Ascending aorta (tissue), 2 donors: Measurements from ENCODE around the gene MRPS31. TPM values are rescaled to one million over a fixed set of nuclear protein-coding genes. Genes with fewer than 3 reads are reported as not detected.

ENCODE experiments used
- DNase-seq, 2 donors: peaks; one replicate each; pipeline ENCODE4 v3.0.0-alpha.2; 2019; ENCODE audit warnings: low spot score in 2 of 2
- H3K27ac ChIP-seq, 2 donors: fragments of 200-600 bp; sonication (generic); one replicate each; pipeline ENCODE4 v1.5.1; 2016 to 2017; ENCODE audit warnings: mild to moderate bottlenecking in 1 of 2
- H3K27me3 ChIP-seq: fragments of 200-600 bp; sonication (generic); one replicate; pipeline ENCODE4 v1.5.1; 2017
- H3K36me3 ChIP-seq, 2 donors: fragments of 200-600 bp; sonication (generic); one replicate each; pipeline ENCODE4 v1.5.1; 2016
- H3K4me1 ChIP-seq, 2 donors: fragments of 200-600 bp; sonication (generic); one replicate each; pipeline ENCODE4 v1.5.1; 2016 to 2017; ENCODE audit warnings: mild to moderate bottlenecking in 1 of 2
- H3K4me3 ChIP-seq, 2 donors: fragments of 200-600 bp; sonication (generic); one replicate each; pipeline ENCODE4 v1.5.1; 2016 to 2017; ENCODE audit warnings: mild to moderate bottlenecking in 1 of 2
- H3K9me3 ChIP-seq, 2 donors: fragments of 200-600 bp; sonication (generic); one replicate each; pipeline ENCODE4 v1.5.1; 2016
- intact Hi-C: fragments of 100-400 bp; cut with DNase I; formaldehyde crosslinking; loops from one replicate; pipeline ENCODE4 v1.15.1; 2023
- total RNA-seq: library from RNA; depleted of rRNA; stranded (reverse); fragments of >200 nt; gene quantifications from one replicate; pipeline ENCODE4 v1.1.0, GENCODE V29; 2016
- TF ChIP-seq, protein P1 (sequence below), 3 experiments: fragments of 200-600 bp in 2 of 3; fragments of 450-650 bp in 1 of 3; sonication (generic) in 2 of 3; IDR thresholded peaks; one replicate each; pipeline ENCODE4 v1.5.1; 2016 to 2019; ENCODE audit warnings: antibody characterized with exemption in 3 of 3, mild to moderate bottlenecking in 1 of 3, moderate library complexity in 1 of 3

MRPS31 gene
- total RNA-seq, 1 donor from 2014 or later, result 22.8 TPM

DNA sequence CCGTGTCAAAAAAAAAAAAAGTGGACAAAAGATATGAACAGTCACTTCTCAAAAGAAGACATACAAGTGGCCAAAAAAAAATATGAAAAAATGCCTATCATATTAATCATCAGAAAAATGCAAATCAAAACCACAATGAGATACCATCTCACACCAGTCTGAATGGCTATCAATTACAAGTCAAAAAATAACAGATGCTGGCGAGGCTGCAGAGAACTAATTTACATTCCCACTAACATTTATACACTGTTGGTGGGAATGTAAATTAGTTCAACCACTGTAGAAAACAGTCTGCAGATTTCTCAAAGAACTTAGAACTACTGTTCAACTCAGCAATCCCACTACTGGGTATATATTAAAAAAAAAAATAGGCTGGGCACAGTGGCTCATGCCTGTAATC lies 78.0 kb downstream of the MRPS31 start:
- intact Hi-C loops, result no loop called here
- DNase-seq, result no peak
- no peak overlapping the region for H3K27ac ChIP-seq
- H3K9me3 ChIP-seq, result no peaks in the 10 kb centered on the region
- H3K4me1 ChIP-seq, result no peaks in the 10 kb centered on the region
- H3K36me3 ChIP-seq, result no peaks in the 10 kb centered on the region
- TF ChIP-seq, protein P1, sequence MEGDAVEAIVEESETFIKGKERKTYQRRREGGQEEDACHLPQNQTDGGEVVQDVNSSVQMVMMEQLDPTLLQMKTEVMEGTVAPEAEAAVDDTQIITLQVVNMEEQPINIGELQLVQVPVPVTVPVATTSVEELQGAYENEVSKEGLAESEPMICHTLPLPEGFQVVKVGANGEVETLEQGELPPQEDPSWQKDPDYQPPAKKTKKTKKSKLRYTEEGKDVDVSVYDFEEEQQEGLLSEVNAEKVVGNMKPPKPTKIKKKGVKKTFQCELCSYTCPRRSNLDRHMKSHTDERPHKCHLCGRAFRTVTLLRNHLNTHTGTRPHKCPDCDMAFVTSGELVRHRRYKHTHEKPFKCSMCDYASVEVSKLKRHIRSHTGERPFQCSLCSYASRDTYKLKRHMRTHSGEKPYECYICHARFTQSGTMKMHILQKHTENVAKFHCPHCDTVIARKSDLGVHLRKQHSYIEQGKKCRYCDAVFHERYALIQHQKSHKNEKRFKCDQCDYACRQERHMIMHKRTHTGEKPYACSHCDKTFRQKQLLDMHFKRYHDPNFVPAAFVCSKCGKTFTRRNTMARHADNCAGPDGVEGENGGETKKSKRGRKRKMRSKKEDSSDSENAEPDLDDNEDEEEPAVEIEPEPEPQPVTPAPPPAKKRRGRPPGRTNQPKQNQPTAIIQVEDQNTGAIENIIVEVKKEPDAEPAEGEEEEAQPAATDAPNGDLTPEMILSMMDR (IDR thresholded peaks at IDR 0.05), result no peak
- no peaks in the 10 kb centered on the region for H3K27me3 ChIP-seq
- H3K4me3 ChIP-seq, result no peak overlapping the region

DNA sequence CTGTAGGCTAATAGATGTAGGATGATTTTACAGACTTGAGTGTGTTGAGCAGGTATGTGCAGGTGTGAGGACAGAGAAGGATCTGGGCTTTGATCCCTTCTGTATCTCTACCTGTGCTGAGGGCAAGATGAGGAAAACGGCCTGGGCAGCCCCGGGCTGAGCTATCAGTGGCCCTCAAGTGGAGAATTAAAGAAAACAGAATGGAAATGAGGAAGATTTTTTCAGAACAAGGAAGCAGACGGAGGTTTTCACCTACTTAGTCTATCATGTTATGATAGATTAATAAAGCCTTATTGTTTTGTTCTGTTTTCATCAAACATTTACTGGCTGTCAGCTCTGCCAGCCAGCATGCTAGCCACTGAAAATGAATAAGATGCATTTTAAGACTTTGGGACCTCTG lies 82.2 kb downstream of the MRPS31 start:
- TF ChIP-seq, protein P1 (IDR thresholded peaks at IDR 0.05), result no peak
- no peak for DNase-seq
- Histone ChIP-seq H3K27ac (no peak overlapping the region), H3K4me3 (no peak overlapping the region), H3K9me3 (no peaks in the 10 kb centered on the region), H3K4me1 (no peaks in the 10 kb centered on the region), H3K27me3 (no peaks in the 10 kb centered on the region), H3K36me3 (no peaks in the 10 kb centered on the region)
- intact Hi-C loops, result no loop called here

- no peaks in the 10 kb centered on the region for H3K9me3 ChIP-seq
- H3K4me1 ChIP-seq, result peaks cover 0 to 10% of the 10 kb centered on the region in 2 donors
- intact Hi-C loops, result loop anchor here (1.0 to 2.0 kb wide), 3 partner anchors 613 to 998 kb away; no protein-coding TSS in a partner anchor
- no peaks in the 10 kb centered on the region for H3K27me3 ChIP-seq
- TF ChIP-seq, protein P1 (IDR thresholded peaks at IDR 0.05), result peak; percentile 55 to 77 (median 61)
- no peak overlapping the region for H3K27ac ChIP-seq
- no peaks in the 10 kb centered on the region for H3K36me3 ChIP-seq
- no peak for DNase-seq
- H3K4me3 ChIP-seq, result no peak overlapping the region
Observed at GRCh38 chr13:40682449-40683240, 88.3 kb downstream of the MRPS31 start.

- H3K27ac ChIP-seq, result no peak overlapping the region
- H3K27me3 ChIP-seq, result no peaks in the 10 kb centered on the region
- H3K36me3 ChIP-seq, result no peaks in the 10 kb centered on the region
- H3K4me1 ChIP-seq, result peaks cover 0 to 10% of the 10 kb centered on the region in 2 donors
- DNase-seq, result no peak
- no peaks in the 10 kb centered on the region for H3K9me3 ChIP-seq
- TF ChIP-seq, protein P1 (IDR thresholded peaks at IDR 0.05), result no peak
- intact Hi-C loops, result loop anchor here (1.0 to 2.0 kb wide), 2 partner anchors 612 to 997 kb away; no protein-coding TSS in a partner anchor
- H3K4me3 ChIP-seq, result no peak overlapping the region
Observed at GRCh38 chr13:40681341-40682146, 89.4 kb downstream of the MRPS31 start.

DNA sequence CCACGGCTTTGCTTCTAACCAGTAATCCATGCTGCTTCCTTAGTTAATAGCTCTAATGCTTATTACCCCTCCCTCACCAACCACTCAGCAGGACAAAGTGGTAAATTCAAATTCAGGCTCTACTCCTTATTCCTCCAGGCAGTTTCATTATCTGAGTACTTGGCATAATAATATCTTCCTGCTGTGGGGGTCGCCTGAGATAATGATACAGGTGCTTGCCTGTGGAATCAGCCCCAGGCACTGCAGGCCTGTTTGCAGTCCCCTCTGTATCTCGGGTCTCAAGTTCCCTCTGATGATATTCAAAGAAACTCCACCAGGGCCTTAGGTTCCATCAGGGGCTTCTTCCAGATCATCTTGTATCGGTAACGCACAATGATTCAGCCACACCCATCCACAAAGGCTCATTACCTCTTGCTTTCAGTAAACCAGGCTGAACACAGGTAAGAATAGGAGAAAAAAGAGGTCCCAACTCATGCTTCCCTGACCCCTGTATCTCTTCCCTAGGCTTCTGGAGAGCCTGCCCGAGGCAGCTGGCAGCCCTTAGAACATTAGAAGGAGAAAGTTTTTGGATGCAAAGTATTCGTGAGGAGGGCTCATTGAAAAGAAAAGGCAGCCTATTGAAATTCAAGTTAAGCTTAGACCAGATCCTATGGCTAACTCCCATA lies 90.2 kb downstream of the MRPS31 start:
- DNase-seq, result no peak
- H3K4me1 ChIP-seq, result peaks cover 0 to 10% of the 10 kb centered on the region in 2 donors
- H3K9me3 ChIP-seq, result no peaks in the 10 kb centered on the region
- TF ChIP-seq, protein P1 (IDR thresholded peaks at IDR 0.05), result no peak
- H3K27ac ChIP-seq, result no peak overlapping the region
- H3K27me3 ChIP-seq, result no peaks in the 10 kb centered on the region
- no peak overlapping the region for H3K4me3 ChIP-seq
- intact Hi-C loops, result no loop called here
- no peaks in the 10 kb centered on the region for H3K36me3 ChIP-seq
